Measurements from ENCODE around the gene PSMD13. TPM values are rescaled to one million over a fixed set of nuclear protein-coding genes. Genes with fewer than 3 reads are reported as not detected.
"Not testable (repeated sequence)": the region's sequence is repeated elsewhere in the genome, so short reads cannot be mapped to it uniquely, and the experiment has no call there.

Gene PSMD13
- polyA plus RNA-seq, 12 donors, result 87.0 to 117 (median 103) TPM; not detected in 1

DNA sequence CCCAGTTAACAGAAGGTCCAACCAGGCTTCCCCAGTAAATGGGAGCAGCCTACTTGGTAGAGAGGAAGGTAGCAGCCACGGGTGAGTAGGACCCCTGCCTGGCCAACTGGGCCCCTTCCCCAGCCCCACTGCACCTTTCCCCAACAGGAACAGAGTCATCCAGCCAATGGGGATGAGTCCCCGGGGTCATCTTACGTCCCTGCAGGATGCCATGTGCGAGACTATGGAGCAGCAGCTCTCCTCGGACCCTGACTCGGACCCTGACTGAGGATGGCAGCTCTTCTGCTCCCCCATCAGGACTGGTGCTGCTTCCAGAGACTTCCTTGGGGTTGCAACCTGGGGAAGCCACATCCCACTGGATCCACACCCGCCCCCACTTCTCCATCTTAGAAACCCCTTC is 22.7 kb upstream of the PSMD13 start:
- DNase-seq, result no peak

DNA sequence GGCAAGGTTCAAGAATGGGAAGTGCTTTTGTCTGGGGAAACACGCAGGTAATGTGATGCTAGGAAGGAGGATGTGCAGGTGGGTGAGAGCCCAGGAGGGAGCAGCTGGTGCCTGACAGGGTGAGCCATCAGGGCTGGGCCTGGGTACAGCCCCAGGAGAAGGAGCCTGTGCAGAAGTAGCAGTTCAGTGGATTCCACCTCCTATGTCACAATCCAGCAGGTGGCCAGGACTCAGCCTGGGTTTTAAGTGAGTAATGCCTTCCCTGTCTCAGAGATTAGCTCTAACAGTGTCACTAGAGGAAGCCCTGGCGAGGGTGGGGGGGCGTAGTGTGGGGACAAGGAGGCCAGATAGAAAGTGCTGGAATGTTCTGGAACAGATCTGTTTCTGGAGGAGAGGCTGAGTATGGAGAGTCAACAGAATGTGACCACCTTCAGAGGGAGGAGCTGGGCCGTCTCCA is 21.2 kb upstream of the PSMD13 start:
- DNase-seq, result no peak

DNA sequence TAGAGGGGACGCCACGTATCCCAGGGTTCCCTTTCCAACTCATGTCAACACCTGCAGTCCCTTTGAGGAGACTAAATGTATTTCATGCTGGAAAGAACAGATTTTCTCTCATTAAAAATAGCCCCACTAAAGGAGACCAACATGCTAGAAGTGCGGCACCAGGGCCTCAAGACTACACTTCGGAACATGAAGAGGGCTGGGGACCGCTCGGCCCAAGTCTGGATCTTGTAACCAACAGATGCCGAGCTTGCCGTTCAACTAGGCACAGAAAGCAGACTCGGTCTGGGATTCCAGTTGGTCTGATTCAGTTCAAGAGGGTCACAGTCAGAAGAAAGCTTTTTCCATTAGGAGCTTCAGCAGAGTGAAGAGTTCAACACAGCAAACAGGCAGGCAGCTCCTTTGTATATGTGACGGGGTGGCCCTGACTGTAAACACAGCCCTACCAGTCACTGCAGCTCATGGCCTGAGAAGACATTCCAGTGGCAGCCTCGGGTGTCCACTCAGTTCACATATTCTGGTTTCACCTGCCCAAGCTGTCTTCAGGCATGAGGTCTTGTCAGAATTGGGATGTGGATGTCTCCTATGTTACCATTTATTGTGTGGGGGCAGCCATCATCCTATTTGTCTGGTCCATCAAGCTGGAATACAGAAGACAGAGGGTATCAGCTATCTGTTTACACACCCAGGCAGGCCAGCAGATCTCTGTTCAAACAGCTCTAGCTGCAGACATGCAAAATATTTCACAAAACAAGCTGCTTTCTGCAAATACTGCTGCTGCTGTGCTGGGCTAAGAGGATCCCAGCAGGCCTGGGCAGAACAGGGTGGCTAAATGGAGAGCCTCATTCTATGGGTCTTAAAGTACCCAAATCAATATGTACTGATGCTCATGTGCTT is 20.4 kb upstream of the PSMD13 start:
- DNase-seq, result no peak

DNA sequence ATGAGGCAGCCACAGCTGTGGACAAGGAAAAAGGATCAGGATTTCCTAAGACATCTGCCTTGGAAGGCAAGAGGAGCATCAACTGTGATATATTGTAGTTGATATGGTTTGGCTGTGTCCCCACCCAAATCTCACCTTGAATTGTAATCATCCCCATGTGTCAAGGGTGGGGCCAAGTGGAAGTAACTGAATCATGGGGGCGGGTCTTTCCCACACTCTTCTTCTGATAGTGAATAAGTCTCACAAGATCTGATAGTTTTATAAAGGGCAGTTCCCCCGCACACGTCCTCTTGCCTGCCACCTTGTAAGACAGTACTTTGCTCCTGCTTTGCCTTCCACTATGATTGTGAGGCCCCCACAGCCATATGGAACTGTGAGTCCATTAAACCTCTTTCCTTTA is 19.1 kb upstream of the PSMD13 start:
- DNase-seq, result no peak

DNA sequence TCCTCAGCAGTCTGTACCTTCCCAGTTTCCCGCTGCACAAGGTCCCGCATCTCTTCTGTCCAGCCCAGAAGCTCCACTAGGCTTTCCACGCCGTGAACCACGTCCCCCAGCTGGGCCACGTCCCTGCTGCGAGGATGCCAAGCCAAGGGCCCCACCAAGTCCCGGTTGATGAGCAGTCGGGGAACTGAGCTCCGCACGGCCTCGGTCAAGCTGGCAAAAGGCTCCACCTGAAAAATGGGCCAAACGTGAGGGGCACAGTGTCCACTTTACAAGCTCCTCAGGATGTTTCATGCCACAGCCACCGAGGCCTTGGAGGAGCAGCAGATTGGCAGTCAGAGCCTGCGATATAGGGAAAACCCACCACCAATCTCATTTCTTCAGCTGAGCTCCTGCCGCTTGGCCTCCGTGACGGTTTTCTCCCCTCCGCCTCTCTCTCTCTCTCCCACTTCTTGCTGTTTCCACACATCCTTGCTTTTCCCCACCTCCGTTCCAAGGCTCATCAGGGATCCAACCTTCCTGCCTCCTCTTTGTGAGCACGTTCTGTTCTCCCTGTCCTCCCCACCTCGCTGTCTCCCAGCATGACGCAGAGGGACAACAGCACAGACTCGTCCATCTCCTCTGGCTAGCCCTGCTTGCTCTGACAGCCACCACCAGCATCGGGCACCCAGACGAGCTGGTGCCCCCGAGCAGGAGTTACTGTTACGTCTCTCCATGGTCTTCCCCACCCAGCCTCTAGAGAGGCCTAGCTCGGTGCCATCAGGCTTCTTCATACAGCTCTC is 17.8 kb upstream of the PSMD13 start:
- no peak for DNase-seq

DNA sequence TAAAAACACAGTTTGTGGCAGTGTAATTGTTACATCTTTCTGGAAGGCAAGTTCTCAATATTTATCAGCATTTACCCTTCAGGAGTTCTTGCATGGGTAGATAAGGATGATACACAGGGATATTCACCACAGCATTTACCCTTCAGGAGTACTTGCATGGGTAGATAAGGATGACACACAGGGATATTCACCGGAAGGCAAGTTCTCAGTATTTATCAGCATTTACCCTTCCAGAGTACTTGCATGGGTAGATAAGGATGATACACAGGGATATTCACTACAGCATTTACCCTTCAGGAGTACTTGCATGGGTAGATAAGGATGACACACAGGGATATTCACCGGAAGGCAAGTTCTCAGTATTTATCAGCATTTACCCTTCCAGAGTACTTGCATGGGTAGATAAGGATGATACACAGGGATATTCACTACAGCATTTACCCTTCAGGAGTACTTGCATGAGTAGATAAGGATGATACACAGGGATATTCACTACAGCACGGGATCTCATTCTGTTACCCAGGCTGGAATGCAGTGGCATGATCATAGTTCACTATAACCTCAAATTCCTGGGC is 16.0 kb upstream of the PSMD13 start:
- DNase-seq, result not testable (repeated sequence)

DNA sequence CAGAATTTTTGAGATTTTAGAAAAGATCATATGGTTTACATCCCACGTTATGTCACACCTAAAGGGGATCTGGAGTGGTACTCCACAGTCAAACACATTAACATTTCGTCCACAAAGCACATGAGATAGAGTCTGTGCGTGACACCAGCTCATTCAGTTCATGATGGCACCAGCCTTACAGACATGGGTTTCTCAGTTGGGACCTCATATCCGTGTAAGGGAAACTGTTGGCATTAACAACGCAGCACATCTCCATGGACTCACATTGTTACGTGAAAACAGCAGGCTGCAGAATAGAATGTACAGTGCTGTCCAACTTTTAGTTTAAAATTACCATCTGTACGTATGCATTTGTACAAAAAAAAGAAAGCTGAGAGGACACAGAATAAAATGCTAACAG is 15.2 kb upstream of the PSMD13 start:
- DNase-seq, result no peak

DNA sequence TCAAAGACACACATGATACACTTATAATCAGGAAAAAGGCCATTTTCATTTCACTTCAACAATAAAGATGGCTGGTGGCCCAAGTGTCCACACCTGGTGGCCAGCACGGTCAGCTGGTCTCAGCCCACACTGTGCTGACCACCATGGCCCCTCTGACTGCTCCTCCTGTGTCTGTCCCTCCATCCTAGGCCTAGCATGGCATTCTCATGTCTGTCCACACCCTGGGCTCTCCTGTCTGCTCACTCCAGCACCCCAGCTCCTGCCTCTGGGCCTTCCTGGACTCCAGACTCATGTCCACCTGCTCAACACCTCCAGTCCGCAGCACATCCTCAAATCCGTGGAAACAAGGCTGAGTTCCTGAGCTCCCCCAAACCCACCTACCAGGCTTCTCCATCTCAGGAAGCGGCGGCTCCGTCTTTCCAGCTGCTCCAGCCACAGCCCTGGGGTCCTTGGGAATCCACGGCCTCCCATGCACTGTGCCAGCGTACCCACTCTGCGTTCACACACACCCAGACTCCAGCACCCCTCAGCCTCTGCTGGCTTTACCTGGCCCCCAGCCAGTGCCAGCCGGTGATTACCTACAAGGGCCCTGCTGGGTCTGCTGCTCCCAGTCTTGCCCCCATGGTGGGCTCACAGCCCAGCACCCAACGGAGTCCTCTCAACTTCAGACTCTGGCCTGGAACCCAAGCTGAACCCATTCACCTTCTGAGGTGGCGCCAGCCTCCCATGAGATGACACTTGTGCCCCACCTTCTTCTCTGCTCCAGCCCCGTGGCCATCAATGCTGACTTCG is 14.6 kb upstream of the PSMD13 start:
- no peak for DNase-seq

DNA sequence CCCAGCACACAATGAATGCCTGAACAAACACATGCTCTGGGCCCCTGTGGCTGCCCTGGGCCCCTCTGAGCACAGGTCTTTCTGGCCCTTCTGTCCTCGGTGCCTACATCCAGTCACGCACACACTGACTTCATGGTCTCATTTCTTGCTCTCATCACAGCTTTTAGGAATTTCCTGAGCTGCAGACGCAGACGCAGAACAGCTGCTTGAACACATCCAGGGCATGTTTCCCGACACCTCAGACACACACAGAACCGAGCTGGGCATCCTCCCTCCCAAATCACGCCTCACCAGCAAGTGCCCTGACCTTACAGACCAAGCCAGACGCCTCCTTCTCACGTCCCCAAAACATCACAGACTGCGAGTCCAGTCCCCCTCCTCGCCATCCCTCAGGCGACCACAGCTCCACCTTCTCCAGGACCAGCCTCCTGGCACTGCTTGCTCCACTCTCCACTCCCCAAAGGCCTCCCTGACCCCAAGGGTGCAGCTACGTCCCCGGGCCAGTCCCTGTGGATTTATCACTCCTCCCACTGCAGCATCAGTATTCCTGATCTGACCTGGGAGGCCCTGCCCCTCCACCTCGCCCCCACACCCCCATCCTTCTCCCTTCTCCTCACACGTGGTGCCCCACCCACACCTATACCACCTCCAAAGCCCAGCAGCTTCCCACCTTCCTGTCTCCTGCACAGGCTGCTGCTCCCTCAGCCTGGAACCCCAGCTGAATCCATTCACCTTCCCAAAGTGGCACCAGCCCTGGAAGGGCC is 13.6 kb upstream of the PSMD13 start:
- no peak for DNase-seq

DNA sequence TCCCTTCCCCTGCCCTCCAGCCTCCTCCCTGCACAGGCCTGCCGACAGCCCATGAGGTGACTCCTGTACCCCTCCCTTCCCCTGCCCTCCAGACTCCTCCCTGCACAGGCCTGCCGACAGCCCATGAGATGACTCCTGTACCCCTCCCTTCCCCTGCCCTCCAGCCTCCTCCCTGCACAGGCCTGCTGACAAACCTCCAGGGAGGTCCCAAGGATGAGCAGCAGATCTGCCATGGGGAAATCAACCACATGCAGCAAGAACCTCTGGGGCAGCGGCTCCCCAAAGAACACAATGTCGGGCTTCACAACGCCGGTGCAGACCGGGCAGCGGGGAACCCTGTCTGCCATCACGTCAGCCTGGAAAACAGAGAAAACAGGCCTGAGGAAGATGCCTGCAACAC is 12.9 kb upstream of the PSMD13 start:
- DNase-seq, result no peak

DNA sequence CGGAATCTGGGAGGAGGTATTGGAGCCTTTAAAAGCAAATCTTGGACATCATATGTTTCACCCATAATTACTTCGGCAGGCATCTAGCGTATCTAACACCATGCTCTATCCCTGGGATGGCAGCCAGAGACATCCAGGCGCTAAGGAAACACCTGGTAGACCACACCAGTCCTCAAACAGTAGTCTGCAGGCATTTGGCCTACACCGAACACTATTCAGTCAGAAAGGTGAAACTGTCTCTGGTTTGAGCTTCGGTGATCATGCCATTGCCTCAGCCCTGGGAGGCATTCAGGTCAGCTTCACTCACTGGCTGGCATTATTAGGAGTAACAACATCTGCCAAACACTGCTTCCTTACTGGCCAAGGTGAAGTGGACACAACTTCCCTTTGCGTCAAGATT is 12.4 kb upstream of the PSMD13 start:
- no peak for DNase-seq

DNA sequence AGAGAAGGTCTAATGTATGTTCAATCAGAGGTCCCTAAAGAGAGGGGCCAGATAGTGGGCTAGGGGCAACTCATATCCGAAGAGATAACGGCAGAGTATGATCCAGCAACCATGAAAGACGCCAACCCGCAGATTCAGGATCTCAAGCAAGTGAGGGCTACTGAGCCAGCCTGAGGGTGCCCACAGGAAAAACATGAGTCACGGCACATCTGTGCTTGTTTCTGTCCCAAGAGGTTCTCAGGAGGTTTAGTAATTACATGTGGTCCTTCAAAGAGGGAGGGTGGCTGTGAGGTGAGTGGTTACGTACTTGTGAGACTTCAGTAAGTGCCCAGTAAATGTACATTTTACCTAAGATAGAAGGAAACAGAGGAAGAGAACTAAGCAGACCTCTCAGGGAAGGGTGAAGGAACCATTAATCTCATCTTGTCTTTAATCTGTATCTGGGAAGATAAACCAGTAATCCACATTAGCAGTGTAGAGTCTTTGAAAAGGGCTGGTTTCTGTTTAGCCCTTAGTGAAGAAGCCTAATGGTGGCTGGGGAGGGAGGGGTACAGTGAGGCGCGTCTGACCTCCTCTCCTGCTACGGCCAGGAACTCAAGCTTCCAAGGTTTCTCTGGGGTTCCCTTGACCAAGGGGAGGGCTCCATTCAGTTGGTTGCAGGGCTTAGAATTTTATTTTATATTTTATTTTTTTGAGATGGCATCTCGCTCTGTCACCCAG is 10.9 kb upstream of the PSMD13 start:
- no peak for DNase-seq

DNA sequence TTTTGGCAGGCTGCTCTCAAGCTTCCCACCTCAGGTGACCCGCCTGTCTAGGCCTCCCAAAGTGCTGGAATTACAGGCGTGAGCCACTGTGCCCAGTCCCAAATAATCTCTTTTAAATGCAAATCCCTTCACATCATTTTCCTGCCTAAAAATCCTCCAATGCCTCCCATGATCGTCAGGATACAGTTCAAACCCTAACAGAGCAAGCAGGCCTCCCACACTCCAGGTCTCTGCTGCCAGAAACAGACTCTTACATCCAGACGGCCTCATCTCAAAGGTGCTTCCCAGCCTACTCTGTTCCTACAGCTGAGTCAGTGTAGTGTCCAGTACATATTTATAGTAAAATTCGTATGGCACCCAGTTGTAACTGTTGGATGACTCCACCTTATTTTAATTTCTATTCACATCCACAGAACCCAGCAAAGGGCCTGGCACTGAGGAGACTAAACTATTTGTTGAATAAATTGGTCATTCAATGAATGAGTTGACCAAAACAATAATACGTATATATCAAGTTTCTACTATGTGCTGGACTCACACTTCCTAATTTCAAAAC is 8.9 kb upstream of the PSMD13 start:
- DNase-seq, result no peak

DNA sequence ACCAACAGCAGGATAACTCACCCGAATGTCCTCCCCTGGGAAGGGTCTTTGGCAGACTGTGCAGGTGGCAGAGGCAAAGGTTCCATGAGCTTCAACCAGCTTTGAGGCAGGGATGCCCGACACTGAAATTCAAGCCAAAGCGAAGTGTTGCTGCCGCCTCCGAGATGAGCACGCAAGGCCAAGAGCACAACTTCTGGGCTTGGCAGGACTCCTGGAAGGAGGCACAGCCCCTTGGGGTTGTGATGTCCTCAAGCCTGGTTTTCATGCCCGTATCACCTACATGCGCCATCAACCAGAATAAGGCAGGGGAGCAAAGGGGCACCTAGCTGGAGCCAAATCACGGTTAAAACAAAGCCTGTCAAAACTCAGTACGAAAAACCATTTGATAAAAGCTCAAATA is 6.3 kb upstream of the PSMD13 start:
- no peak for DNase-seq

DNA sequence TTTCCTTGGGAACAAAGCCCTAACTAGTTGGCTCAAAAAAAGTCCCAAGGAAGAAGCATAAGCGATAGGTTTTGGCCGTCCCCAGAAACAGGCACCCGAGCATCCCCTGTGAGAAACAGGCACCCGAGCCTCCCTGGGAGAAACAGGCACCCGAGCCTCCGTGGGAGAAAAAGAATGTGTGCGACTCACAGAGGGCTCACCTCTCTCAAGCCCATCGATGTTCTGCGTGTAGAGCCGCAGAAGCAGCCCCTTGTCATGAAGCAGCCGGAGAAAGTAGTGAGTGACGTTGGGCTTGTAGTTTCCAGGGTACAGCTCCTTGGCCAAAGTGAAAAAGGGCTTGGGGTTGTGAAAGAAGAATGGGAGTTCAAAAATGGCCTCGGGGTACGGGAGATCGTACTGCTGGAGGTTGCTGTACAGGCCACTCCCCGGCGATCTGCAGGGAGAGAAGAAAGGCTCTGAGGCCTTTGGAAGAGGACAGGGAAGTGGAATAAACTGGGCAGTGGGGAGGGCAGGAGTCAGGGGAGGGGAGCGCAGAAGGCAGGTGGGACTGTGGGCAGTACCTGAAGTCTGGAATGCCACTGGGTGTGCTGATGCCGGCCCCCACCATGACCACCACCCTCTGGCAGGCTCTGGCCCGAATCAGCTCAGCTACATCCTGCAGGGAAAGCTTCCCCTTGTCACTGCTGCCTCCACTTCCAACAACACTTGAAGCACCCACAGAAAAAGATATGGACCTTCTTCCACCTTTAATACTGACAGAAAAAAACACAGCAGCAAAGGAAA is 3.8 kb upstream of the PSMD13 start:
- DNase-seq, result no peak

DNA sequence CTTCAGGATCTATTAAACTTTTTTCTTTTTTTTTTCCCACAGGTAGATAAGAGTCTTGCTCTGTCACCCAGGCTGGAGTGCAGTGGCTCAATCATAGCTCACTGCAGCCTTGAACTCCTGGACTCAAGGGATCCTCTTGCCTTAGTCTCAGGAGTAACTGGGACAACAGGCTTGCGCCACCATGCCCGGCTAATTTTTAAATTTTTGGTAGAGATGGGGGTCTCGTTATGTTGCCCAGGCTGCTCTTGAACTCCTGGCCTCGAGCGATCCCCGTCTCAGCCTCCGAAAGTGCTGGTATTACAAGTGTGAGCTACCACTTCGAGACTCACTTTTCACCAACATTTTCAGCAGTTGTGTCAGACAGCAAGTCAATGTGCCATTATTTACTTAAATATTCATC is 1.6 kb upstream of the PSMD13 start:
- no peak for DNase-seq

DNA sequence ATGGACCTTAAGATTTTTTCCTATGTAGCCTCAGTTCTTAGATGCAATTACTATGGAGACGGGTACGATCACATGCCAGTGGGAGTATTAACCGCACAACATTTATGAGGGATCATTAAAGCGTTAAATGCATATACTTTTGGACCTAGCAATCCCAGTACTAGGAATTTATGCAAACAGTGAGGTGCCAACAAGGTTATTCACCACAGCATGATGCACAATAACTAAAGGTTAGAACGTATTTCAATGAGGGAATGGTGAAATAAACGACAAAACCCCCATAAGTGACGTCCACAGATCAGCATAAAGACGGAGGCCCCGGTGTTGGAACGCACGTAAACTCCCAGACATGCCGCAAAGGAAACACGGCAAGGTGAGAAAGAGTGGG is 1.2 kb upstream of the PSMD13 start:
- no peak for DNase-seq

DNA sequence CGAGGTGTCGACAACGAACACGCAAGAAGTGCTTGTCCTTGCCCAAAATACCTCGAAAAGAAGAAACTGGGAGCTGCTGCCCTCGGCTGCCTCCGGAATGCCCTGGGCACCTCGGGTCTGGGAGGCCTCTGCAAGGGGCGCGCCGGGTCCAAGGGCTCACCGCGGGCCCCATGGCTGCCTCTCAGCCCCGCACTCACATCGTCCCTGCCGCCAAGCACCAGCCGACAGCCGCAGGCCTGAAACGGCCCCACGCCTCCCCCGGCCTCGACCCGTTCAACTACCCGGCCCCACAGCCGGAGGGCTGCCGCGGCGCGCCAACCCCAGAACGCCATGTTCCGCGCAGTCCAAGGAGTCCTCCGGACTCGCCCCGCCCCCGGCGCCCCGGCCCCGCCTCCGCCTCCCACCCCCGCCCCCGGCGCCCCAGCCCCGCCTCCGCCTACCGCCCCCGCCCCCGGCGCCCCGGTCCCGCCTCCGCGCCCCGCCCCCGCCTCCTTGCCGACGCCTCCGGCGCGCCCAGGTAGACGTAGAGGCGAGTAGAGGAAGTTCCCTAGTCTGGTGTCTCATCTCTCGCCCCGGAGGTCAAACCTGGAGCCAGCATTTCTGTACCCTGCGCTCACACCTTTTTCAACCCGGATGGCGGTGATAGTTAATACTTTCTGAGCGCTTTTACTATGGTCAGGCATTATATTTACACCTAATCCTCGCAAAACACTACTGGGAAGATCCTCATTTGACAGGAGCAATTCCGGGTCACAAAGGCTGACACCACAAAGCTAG is 591 bp upstream of the PSMD13 start, which contains the start of gene SIRT3:
SIRT3 (minus strand) TSS at position 346 of the 777 bp plus-strand sequence; CDS start at position 332, 14 bp downstream.
- peak; percentile 78 for DNase-seq

Data from muscle of arm (tissue), 12 donors.